Parathyroid adenoma (tissue), 2 donors: ENCODE data around the gene PPAN.

ENCODE experiments used
- H2AFZ ChIP-seq: fragments of 300-600 bp; sonication (generic); one replicate; pipeline ENCODE4 v1.7.0; 2017; ENCODE audit warnings: antibody characterized with exemption, mild to moderate bottlenecking
- H3K27ac ChIP-seq: fragments of 300-600 bp; sonication (generic); one replicate; pipeline ENCODE4 v1.7.0; 2017
- H3K27me3 ChIP-seq: fragments of 300-600 bp; sonication (generic); one replicate; pipeline ENCODE4 v1.7.0; 2017; ENCODE audit warnings: low read length; ENCODE audit not compliant: control insufficient read depth, insufficient read depth
- H3K36me3 ChIP-seq: fragments of 300-600 bp; sonication (generic); one replicate; pipeline ENCODE4 v1.7.0; 2017; ENCODE audit warnings: low read length; ENCODE audit not compliant: control insufficient read depth, insufficient read depth
- H3K4me1 ChIP-seq: fragments of 300-600 bp; sonication (generic); one replicate; pipeline ENCODE4 v1.7.0; 2017; ENCODE audit warnings: control low read depth
- H3K4me2 ChIP-seq: fragments of 300-600 bp; sonication (generic); one replicate; pipeline ENCODE4 v1.7.0; 2017; ENCODE audit warnings: low read length
- H3K4me3 ChIP-seq: fragments of 300-600 bp; sonication (generic); one replicate; pipeline ENCODE4 v1.7.0; 2017; ENCODE audit warnings: low read depth, low read length
- H3K79me2 ChIP-seq: fragments of 300-600 bp; sonication (generic); one replicate; pipeline ENCODE4 v1.7.0; 2017; ENCODE audit warnings: control low read depth
- H3K9ac ChIP-seq: fragments of 300-600 bp; sonication (generic); one replicate; pipeline ENCODE4 v1.7.0; 2017; ENCODE audit warnings: mild to moderate bottlenecking
- H3K9me3 ChIP-seq: fragments of 300-600 bp; sonication (generic); one replicate; pipeline ENCODE4 v1.7.0; 2017; ENCODE audit warnings: low read length; ENCODE audit not compliant: control insufficient read depth
- TF ChIP-seq, protein P1 (sequence below): fragments of 300-600 bp; sonication (generic); IDR thresholded peaks from one replicate; pipeline ENCODE4 v1.7.0; 2017; ENCODE audit warnings: antibody characterized with exemption, mild to moderate bottlenecking
- donor health status: primary hyperparathyroidism.

Gene PPAN

DNA sequence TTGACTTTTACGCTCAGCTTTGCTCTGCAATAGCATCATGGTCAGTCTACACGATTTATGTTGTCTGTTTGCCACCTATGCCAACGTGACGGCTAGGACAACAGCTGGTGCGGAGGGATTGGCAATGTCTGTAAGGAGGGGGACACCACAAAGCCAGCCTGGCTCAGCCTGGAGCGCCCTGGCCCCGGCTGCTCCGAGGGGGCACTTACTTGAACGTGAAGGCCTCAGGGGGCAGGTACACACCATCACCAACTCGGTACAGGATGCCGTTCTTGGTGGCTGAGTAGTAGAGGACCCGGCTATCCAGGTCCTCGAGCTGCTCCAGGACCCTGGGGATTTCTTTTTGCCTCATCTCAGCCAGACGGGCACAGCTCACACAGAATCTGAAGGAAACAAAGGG lies 40.0 kb downstream of the PPAN start:
- Histone ChIP-seq H3K79me2 (peaks cover 2% of the 10 kb centered on the region), H3K4me3 (no peak overlapping the region), H3K27ac (no peak overlapping the region), H3K4me2 (no peak overlapping the region), H2AFZ (no peak overlapping the region), H3K27me3 (no peaks in the 10 kb centered on the region), H3K9me3 (no peaks in the 10 kb centered on the region), H3K4me1 (no peaks in the 10 kb centered on the region), H3K9ac (no peak overlapping the region), H3K36me3 (no peaks in the 10 kb centered on the region)
- TF ChIP-seq, protein P1, sequence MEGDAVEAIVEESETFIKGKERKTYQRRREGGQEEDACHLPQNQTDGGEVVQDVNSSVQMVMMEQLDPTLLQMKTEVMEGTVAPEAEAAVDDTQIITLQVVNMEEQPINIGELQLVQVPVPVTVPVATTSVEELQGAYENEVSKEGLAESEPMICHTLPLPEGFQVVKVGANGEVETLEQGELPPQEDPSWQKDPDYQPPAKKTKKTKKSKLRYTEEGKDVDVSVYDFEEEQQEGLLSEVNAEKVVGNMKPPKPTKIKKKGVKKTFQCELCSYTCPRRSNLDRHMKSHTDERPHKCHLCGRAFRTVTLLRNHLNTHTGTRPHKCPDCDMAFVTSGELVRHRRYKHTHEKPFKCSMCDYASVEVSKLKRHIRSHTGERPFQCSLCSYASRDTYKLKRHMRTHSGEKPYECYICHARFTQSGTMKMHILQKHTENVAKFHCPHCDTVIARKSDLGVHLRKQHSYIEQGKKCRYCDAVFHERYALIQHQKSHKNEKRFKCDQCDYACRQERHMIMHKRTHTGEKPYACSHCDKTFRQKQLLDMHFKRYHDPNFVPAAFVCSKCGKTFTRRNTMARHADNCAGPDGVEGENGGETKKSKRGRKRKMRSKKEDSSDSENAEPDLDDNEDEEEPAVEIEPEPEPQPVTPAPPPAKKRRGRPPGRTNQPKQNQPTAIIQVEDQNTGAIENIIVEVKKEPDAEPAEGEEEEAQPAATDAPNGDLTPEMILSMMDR, result no peak

DNA sequence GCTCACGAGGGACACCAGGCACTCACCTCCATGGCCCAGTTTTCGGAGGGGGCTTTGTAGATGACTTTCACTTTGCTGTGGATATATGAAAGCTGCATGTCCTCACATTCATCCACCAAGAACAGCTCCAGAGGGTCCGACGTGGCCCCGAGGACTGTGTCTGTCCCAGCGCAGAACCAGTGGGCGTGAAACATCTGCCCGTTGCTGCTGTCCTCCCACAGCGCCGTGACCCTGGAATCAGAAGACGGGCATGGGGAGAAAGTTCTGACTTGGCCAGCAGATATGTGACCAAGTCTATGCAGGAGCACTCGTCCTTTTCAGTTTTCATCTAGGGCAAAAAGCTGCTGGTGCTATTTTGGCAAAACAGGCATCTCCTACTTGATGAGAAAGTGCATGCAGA lies 43.3 kb downstream of the PPAN start:
- Histone ChIP-seq H3K4me1 (no peaks in the 10 kb centered on the region), H3K36me3 (no peaks in the 10 kb centered on the region), H3K4me2 (no peak overlapping the region), H2AFZ (no peak overlapping the region), H3K27ac (no peak overlapping the region), H3K79me2 (no peaks in the 10 kb centered on the region), H3K9me3 (no peaks in the 10 kb centered on the region), H3K9ac (no peak overlapping the region), H3K27me3 (no peaks in the 10 kb centered on the region), H3K4me3 (no peak overlapping the region)
- TF ChIP-seq, protein P1, result no peak

DNA sequence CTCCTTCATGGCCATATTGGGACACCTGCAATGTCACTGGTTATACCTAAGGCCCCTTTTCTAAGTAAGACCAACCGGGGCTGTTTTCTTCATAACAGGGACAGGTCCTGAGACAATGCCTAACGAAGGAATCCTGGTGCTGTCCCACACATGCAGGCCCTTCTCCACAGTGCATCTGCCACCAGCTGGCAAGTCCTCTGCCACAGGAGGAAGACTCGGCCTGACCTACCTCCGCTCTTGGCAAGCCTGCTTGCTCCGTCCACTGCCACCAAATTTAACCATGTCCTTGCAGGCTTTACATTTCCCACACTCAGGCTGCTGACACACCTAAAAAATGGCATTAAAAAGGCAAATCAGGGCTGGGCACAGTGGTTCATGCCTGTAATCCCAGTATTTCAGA lies 45.4 kb downstream of the PPAN start:
- TF ChIP-seq, protein P1, result no peak
- no peaks in the 10 kb centered on the region for H3K36me3 ChIP-seq
- no peak overlapping the region for H2AFZ ChIP-seq
- no peaks in the 10 kb centered on the region for H3K27me3 ChIP-seq
- no peak overlapping the region for H3K4me2 ChIP-seq
- no peaks in the 10 kb centered on the region for H3K9me3 ChIP-seq
- no peak overlapping the region for H3K9ac ChIP-seq
- no peaks in the 10 kb centered on the region for H3K4me1 ChIP-seq
- H3K79me2 ChIP-seq, result no peaks in the 10 kb centered on the region
- no peak overlapping the region for H3K4me3 ChIP-seq
- H3K27ac ChIP-seq, result no peak overlapping the region

DNA sequence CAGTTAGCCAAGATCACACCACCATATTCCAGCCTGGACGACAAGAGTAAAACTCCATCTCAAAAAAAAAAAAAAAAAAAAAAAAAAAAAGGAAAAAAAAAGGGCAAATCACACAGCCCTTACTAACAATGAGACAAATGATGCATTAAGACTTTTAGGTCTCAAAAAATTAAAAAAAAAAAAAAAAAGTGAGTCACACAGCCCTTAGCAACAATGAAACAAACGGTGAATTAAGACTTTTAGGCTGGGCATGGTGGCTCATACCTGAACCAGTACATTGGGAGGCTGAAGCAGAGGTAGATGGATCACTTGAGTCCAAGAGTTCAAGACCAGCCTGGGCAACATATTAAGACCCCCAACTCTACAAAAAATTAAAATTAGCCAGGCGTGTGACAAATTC lies 45.9 kb downstream of the PPAN start:
- H2AFZ ChIP-seq, result no peak overlapping the region
- no peak overlapping the region for H3K9ac ChIP-seq
- no peak overlapping the region for H3K4me3 ChIP-seq
- TF ChIP-seq, protein P1, result no peak
- H3K27me3 ChIP-seq, result no peaks in the 10 kb centered on the region
- no peaks in the 10 kb centered on the region for H3K36me3 ChIP-seq
- no peaks in the 10 kb centered on the region for H3K9me3 ChIP-seq
- H3K27ac ChIP-seq, result no peak overlapping the region
- H3K4me1 ChIP-seq, result no peaks in the 10 kb centered on the region
- H3K79me2 ChIP-seq, result no peaks in the 10 kb centered on the region
- no peak overlapping the region for H3K4me2 ChIP-seq

DNA sequence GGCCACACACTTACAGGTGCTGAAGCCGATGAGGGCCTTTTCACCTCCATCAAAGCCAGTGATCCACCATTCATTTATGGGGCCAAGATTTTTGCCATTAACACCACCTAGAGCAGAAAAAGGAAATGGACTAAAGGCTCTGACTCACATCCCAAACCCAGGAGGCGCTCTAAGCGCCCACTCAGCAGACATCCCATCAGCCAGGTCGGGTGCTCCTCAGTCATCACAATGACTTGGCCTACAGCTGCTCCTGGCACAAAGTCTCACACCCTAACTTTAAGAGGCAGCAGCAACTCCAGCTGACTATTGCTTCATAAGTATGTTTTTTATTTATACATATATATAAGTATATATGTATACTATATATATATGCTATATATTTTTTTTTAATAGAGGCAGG lies 49.7 kb downstream of the PPAN start:
- H3K36me3 ChIP-seq, result no peaks in the 10 kb centered on the region
- TF ChIP-seq, protein P1, result no peak
- H3K9ac ChIP-seq, result no peak overlapping the region
- no peak overlapping the region for H3K4me3 ChIP-seq
- no peak overlapping the region for H2AFZ ChIP-seq
- H3K27me3 ChIP-seq, result no peaks in the 10 kb centered on the region
- no peaks in the 10 kb centered on the region for H3K79me2 ChIP-seq
- H3K4me1 ChIP-seq, result no peaks in the 10 kb centered on the region
- no peaks in the 10 kb centered on the region for H3K9me3 ChIP-seq
- no peak overlapping the region for H3K4me2 ChIP-seq
- no peak overlapping the region for H3K27ac ChIP-seq
